DOHH2 (cell line): Measurements from ENCODE around the gene PRKN.

Experiments used
- EZH2phosphoT487 ChIP-seq: fragments of 200-600 bp; sonication (generic); IDR thresholded peaks from 2 replicates; pipeline ENCODE4 v1.6.1; 2017; ENCODE audit warnings: borderline replicate concordance, mild to moderate bottlenecking, antibody characterized with exemption, low read length, moderate library complexity, mixed read lengths
- TF ChIP-seq, protein P1 (sequence below): fragments of 200-600 bp; sonication (generic); IDR thresholded peaks from one replicate; pipeline ENCODE4 v1.5.1; 2014; ENCODE audit warnings: antibody characterized with exemption, mild to moderate bottlenecking, low read depth, low read length; ENCODE audit not compliant: poor library complexity, severe bottlenecking

GRCh38 chr6:162147281-162147680, 580.3 kb downstream of the PRKN start:
- TF ChIP-seq, protein P1, sequence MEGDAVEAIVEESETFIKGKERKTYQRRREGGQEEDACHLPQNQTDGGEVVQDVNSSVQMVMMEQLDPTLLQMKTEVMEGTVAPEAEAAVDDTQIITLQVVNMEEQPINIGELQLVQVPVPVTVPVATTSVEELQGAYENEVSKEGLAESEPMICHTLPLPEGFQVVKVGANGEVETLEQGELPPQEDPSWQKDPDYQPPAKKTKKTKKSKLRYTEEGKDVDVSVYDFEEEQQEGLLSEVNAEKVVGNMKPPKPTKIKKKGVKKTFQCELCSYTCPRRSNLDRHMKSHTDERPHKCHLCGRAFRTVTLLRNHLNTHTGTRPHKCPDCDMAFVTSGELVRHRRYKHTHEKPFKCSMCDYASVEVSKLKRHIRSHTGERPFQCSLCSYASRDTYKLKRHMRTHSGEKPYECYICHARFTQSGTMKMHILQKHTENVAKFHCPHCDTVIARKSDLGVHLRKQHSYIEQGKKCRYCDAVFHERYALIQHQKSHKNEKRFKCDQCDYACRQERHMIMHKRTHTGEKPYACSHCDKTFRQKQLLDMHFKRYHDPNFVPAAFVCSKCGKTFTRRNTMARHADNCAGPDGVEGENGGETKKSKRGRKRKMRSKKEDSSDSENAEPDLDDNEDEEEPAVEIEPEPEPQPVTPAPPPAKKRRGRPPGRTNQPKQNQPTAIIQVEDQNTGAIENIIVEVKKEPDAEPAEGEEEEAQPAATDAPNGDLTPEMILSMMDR, result no peak
- TF ChIP-seq EZH2phosphoT487, result no peak
